Raji (cell line): ENCODE results near the gene BBS10.

Experiments
- POLR2A ChIP-seq: IDR thresholded peaks from 2 replicates; pipeline ENCODE4 v1.6.1; 2011; ENCODE audit warnings: low read depth, low read length, control low read depth; ENCODE audit not compliant: insufficient read depth

BBS10 gene

DNA sequence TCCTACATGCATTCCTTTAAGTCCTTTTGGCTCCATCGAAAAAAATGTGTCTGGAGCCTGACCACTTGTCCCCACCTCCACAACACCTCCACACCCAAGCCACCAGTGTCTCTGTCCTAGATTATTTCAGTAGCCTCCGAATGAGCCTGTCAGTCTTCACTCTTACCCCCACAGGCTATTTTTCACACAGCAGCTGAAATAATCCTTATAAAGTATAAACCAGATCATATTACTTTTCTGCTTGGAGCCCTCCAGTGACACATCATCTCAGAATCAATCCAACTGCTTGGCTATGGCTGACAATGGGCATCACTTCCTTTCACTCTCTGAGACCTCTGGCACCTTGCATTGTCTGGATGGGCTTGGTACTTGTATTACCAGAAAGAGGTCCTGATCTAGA lies 44.9 kb downstream of the BBS10 start:
- no peak for TF ChIP-seq POLR2A

- no peak for TF ChIP-seq POLR2A
Observed at GRCh38 chr12:76300297-76300665, 47.9 kb downstream of the BBS10 start.

DNA sequence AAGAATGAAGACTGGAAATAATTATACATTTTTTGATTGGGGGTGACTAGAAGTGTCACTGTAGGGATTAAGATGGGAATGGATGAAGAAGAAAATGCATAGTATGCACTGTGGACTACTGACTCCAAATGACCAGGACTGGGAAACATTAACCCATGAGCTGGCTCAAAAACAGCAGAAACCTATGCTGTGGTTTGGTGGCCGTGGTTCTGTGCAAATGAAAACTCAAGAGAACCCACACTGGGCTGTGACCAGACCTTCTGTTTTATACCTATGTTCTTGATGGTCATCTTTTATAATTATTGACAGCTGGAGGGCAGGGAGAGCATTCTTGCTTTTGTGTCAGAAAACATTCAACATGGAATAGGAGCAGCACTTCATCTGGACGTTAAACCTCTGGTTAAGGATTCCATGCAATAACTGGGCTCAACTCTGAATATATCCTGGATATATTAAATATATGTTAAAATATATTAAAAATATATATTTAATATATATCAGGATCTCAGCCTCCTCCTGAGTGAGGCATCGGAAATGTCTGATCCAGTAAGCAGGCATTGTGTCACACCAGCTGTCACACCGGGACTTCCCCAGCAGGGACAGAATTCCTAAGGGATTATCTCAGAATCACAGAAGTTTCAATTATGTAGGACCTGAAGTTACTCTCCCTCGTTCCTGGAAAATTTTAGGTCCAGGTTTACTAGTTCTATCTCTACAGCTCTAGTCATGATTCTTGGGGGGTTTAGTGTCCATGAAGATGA lies 48.5 kb downstream of the BBS10 start:
- TF ChIP-seq POLR2A, result no peak
